Measurements from ENCODE around the gene MYZAP.

DNA sequence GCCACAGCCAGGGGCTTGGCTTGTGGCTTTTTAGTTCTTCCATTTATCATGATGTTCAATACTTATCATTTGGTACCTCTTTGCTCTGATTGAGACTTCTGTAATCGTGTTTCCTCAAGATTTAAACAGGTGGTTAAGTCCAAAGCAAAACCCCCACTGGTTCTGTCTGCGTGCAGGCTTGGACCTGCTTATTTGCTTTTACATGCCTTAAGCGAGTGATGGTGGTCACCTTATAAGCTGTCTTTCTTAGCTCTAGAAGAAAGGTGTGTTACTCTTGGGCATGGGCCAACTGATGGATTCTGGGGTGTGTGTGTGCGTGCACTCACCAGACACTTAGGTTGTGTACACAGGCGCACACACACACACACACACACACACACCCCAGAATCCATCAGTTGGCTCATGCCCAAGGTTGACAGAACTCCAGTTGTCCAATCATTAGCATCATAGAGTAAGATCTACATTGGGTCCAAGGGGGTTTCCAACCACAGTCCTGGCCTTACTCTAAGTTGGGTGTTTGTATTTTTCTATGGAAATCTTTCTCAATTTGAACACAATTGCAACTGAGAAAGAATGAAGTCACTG is 1.2 kb downstream of the MYZAP start:
- TF ChIP-seq, protein P1, sequence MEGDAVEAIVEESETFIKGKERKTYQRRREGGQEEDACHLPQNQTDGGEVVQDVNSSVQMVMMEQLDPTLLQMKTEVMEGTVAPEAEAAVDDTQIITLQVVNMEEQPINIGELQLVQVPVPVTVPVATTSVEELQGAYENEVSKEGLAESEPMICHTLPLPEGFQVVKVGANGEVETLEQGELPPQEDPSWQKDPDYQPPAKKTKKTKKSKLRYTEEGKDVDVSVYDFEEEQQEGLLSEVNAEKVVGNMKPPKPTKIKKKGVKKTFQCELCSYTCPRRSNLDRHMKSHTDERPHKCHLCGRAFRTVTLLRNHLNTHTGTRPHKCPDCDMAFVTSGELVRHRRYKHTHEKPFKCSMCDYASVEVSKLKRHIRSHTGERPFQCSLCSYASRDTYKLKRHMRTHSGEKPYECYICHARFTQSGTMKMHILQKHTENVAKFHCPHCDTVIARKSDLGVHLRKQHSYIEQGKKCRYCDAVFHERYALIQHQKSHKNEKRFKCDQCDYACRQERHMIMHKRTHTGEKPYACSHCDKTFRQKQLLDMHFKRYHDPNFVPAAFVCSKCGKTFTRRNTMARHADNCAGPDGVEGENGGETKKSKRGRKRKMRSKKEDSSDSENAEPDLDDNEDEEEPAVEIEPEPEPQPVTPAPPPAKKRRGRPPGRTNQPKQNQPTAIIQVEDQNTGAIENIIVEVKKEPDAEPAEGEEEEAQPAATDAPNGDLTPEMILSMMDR (IDR thresholded peaks at IDR 0.05): no peak
- TF ChIP-seq NFIC (IDR thresholded peaks at IDR 0.05; ENCODE audit: borderline replicate concordance) (no peak), TCF12 (IDR thresholded peaks at IDR 0.05) (no peak), ELF1 (IDR thresholded peaks at IDR 0.05) (no peak), RCOR1 (IDR thresholded peaks at IDR 0.05; ENCODE audit: low read length) (no peak), RFX5 (IDR thresholded peaks at IDR 0.05; ENCODE audit: low read length) (no peak)
- TF ChIP-seq, protein P2, sequence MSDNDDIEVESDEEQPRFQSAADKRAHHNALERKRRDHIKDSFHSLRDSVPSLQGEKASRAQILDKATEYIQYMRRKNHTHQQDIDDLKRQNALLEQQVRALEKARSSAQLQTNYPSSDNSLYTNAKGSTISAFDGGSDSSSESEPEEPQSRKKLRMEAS (IDR thresholded peaks at IDR 0.05; ENCODE audit: low read depth): no peak
- TF ChIP-seq, protein P3, sequence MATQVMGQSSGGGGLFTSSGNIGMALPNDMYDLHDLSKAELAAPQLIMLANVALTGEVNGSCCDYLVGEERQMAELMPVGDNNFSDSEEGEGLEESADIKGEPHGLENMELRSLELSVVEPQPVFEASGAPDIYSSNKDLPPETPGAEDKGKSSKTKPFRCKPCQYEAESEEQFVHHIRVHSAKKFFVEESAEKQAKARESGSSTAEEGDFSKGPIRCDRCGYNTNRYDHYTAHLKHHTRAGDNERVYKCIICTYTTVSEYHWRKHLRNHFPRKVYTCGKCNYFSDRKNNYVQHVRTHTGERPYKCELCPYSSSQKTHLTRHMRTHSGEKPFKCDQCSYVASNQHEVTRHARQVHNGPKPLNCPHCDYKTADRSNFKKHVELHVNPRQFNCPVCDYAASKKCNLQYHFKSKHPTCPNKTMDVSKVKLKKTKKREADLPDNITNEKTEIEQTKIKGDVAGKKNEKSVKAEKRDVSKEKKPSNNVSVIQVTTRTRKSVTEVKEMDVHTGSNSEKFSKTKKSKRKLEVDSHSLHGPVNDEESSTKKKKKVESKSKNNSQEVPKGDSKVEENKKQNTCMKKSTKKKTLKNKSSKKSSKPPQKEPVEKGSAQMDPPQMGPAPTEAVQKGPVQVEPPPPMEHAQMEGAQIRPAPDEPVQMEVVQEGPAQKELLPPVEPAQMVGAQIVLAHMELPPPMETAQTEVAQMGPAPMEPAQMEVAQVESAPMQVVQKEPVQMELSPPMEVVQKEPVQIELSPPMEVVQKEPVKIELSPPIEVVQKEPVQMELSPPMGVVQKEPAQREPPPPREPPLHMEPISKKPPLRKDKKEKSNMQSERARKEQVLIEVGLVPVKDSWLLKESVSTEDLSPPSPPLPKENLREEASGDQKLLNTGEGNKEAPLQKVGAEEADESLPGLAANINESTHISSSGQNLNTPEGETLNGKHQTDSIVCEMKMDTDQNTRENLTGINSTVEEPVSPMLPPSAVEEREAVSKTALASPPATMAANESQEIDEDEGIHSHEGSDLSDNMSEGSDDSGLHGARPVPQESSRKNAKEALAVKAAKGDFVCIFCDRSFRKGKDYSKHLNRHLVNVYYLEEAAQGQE (IDR thresholded peaks at IDR 0.05; ENCODE audit: low read depth, low read length): no peak

Measured in SK-N-SH (cell line).